ENCODE data around the gene ERMP1. TPM values are rescaled to one million over a fixed set of nuclear protein-coding genes. Genes with fewer than 3 reads are reported as not detected.

ERMP1 gene
- total and polyA plus RNA-seq, 2 experiments from 2014 or later: 15.9 to 22.4 TPM

GRCh38 chr9:5819174-5819573, 13.7 kb downstream of the ERMP1 start:
- DNase-seq (ENCODE audit: low spot score): no peak
- no peaks in the 10 kb centered on the region for H3K9me2 ChIP-seq (replicated peaks; ENCODE audit: insufficient read depth)
- H3K4me1 ChIP-seq (ENCODE audit: insufficient read depth): no peaks in the 10 kb centered on the region
- 93% methylated on average over 6 of the region's 6 CpGs for WGBS (ENCODE audit: low lambda C conversion rate, missing lambda C conversion rate)
- H3K4me3 ChIP-seq: no peak overlapping the region
- no peak overlapping the region for H3K27ac ChIP-seq
- no peak overlapping the region for H2AFZ ChIP-seq
- H3K9me3 ChIP-seq (ENCODE audit: low read depth): no peaks in the 10 kb centered on the region
- no peak overlapping the region for H3K4me2 ChIP-seq
- no peaks in the 10 kb centered on the region for H3K36me3 ChIP-seq (replicated peaks; ENCODE audit: insufficient read depth, low read depth)
- no peaks in the 10 kb centered on the region for H4K20me1 ChIP-seq (ENCODE audit: insufficient read depth, poor library complexity, severe bottlenecking)
- TF ChIP-seq CTCF (IDR thresholded peaks at IDR 0.05; ENCODE audit: poor library complexity) (no peak), EZH2phosphoT487 (IDR thresholded peaks at IDR 0.05; ENCODE audit: low read depth, severe bottlenecking, unreplicated experiment) (no peak), EZH2 (IDR thresholded peaks at IDR 0.05; ENCODE audit: borderline replicate concordance) (no peak)
- H3K79me2 ChIP-seq: no peaks in the 10 kb centered on the region
- H3K27me3 ChIP-seq: no peaks in the 10 kb centered on the region

DNA sequence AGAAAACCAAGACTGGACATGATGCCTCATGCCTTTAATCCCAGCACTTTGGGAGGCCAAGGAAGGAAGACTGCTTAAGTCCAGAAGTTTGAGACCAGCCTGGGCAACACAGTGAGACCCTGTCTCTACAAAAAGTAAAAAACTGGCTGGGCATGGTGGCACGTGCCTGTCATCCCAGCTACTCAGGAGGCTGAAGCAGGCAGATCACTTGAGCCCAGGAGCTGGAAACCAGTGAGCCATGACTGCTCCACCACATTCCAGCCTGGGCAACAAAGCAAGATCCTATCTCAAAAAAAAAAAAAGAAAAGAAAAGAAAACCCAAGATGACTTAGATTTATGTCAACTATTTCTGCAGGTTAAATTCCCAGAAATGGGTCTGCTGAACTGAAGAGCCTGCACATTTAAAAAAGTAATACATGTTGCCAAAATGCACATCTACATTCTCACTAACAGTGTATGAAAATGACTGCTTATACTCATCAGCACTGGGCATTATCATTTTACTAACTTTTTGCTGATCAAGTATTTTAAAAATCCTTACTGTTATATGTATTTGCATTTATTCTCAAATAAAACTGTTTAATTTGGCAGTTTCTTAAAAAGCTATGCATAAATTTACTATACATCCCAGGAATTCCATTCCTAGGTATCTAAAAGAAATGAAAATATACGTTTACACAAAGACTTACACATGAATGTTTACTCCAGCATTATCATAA, 14.3 kb downstream of the ERMP1 start:
- Histone ChIP-seq H3K36me3 (replicated peaks; ENCODE audit: insufficient read depth, low read depth) (no peaks in the 10 kb centered on the region), H3K9me2 (replicated peaks; ENCODE audit: insufficient read depth) (no peaks in the 10 kb centered on the region), H3K9me3 (ENCODE audit: low read depth) (no peaks in the 10 kb centered on the region), H3K4me3 (no peak overlapping the region), H2AFZ (no peak overlapping the region), H3K27ac (no peak overlapping the region), H4K20me1 (ENCODE audit: insufficient read depth, poor library complexity, severe bottlenecking) (no peaks in the 10 kb centered on the region), H3K4me2 (no peak overlapping the region), H3K79me2 (no peaks in the 10 kb centered on the region), H3K4me1 (ENCODE audit: insufficient read depth) (no peaks in the 10 kb centered on the region), H3K27me3 (no peaks in the 10 kb centered on the region)
- no peak for TF ChIP-seq EZH2 (IDR thresholded peaks at IDR 0.05; ENCODE audit: borderline replicate concordance)
- no peak for TF ChIP-seq CTCF (IDR thresholded peaks at IDR 0.05; ENCODE audit: poor library complexity)
- no peak for TF ChIP-seq EZH2phosphoT487 (IDR thresholded peaks at IDR 0.05; ENCODE audit: low read depth, severe bottlenecking, unreplicated experiment)
- WGBS (ENCODE audit: low lambda C conversion rate, missing lambda C conversion rate): 81% methylated on average over 2 of the region's 2 CpGs
- DNase-seq (ENCODE audit: low spot score): no peak

DNA sequence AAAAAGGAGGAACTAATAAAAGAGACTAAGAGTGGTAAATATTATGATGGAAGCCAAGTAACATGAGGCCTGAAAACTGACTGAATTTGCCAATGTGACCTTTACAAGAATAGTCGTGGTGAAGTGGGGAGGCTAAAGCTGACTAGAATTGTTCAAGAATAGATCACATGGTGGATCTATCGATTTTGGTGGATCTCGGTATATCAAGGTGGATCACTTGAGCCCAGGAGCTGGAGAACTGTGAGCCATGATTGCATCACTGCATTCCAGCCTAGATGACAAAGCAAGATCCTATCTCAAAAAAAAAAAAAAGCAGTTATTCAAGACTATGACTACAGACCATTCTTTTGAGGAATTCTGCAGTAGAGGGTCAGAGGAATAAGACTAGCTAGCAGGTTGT, 15.1 kb downstream of the ERMP1 start:
- Histone ChIP-seq H3K4me1 (ENCODE audit: insufficient read depth) (no peaks in the 10 kb centered on the region), H3K4me3 (no peak overlapping the region), H3K79me2 (no peaks in the 10 kb centered on the region), H3K9me2 (replicated peaks; ENCODE audit: insufficient read depth) (no peaks in the 10 kb centered on the region), H3K27me3 (no peaks in the 10 kb centered on the region), H2AFZ (no peak overlapping the region), H4K20me1 (ENCODE audit: insufficient read depth, poor library complexity, severe bottlenecking) (no peaks in the 10 kb centered on the region), H3K4me2 (no peak overlapping the region), H3K36me3 (replicated peaks; ENCODE audit: insufficient read depth, low read depth) (no peaks in the 10 kb centered on the region), H3K9me3 (ENCODE audit: low read depth) (no peaks in the 10 kb centered on the region), H3K27ac (no peak overlapping the region)
- no peak for DNase-seq (ENCODE audit: low spot score)
- TF ChIP-seq EZH2 (IDR thresholded peaks at IDR 0.05; ENCODE audit: borderline replicate concordance) (no peak), CTCF (IDR thresholded peaks at IDR 0.05; ENCODE audit: poor library complexity) (no peak), EZH2phosphoT487 (IDR thresholded peaks at IDR 0.05; ENCODE audit: low read depth, severe bottlenecking, unreplicated experiment) (no peak)
- WGBS (ENCODE audit: low lambda C conversion rate, missing lambda C conversion rate): 83% methylated on average over 3 of the region's 3 CpGs

Measured in hepatocyte (in vitro differentiated cells).